CD14-positive monocyte (primary cell): ENCODE measurements around the gene TINAGL1. TPM values are rescaled to one million over a fixed set of nuclear protein-coding genes. Genes with fewer than 3 reads are reported as not detected.

ENCODE experiments used
- DNase-seq, 3 donors: peaks; one replicate each; pipeline ENCODE4 v3.0.0-alpha.2; 2011 to 2022
- H2AFZ ChIP-seq: 2 replicates; pipeline ENCODE4 v1.6.0; 2012; ENCODE audit warnings: mild to moderate bottlenecking, low read depth, low read length, inconsistent platforms; ENCODE audit not compliant: insufficient read depth, poor library complexity, severe bottlenecking
- H3K27ac ChIP-seq, 2 donors: 1 replicate in 1 of 2; 2 replicates in 1 of 2; pipeline ENCODE4 v1.5.1; 2012 to 2013; ENCODE audit warnings: low read length in 2 of 2, control low read depth in 1 of 2, inconsistent platforms in 1 of 2, low read depth in 1 of 2, mild to moderate bottlenecking in 1 of 2
- H3K27me3 ChIP-seq, 2 donors: one replicate each; pipeline versions ENCODE4 v1.6.0 to v1.6.1; 2011 to 2013; ENCODE audit warnings: low read length in 2 of 2; ENCODE audit not compliant: control insufficient read depth in 2 of 2, insufficient read depth in 2 of 2
- H3K36me3 ChIP-seq, 2 donors: replicated peaks in 1 of 2; 1 replicate in 1 of 2; 2 replicates in 1 of 2; pipeline versions ENCODE4 v1.5.1 to v1.6.1; 2012 to 2013; ENCODE audit warnings: low read length in 2 of 2, control low read depth in 1 of 2, inconsistent platforms in 1 of 2, mild to moderate bottlenecking in 1 of 2; ENCODE audit not compliant: insufficient read depth in 2 of 2, control insufficient read depth in 1 of 2
- H3K4me1 ChIP-seq, 2 donors: 1 replicate in 1 of 2; 2 replicates in 1 of 2; pipeline versions ENCODE4 v1.5.1 to v1.6.1; 2012 to 2013; ENCODE audit warnings: low read length in 2 of 2, control low read depth in 1 of 2, inconsistent platforms in 1 of 2, mild to moderate bottlenecking in 1 of 2, moderate library complexity in 1 of 2; ENCODE audit not compliant: insufficient read depth in 2 of 2, control insufficient read depth in 1 of 2
- H3K4me2 ChIP-seq: replicated peaks from 2 replicates; pipeline ENCODE3; 2012; ENCODE audit warnings: low read length, moderate library complexity, mild to moderate bottlenecking; ENCODE audit not compliant: poor library complexity, severe bottlenecking; ENCODE audit errors: extremely low read depth
- H3K4me3 ChIP-seq, 3 experiments: fragments of 200-600 bp in 1 of 3; sonication (generic) in 1 of 3; replicated peaks in 1 of 3; 1 replicate in 2 of 3; 2 replicates in 1 of 3; pipeline ENCODE4 v1.5.1; 2011 to 2013; ENCODE audit warnings: low read length in 3 of 3, mild to moderate bottlenecking in 3 of 3, control low read depth in 2 of 3, low read depth in 2 of 3, inconsistent platforms in 1 of 3, moderate library complexity in 1 of 3
- H3K79me2 ChIP-seq: 2 replicates; pipeline ENCODE4 v1.6.0; 2012; ENCODE audit warnings: mild to moderate bottlenecking, control low read depth, inconsistent platforms, low read length, moderate library complexity; ENCODE audit not compliant: insufficient read depth
- H3K9ac ChIP-seq: 2 replicates; pipeline ENCODE4 v1.6.0; 2017; ENCODE audit warnings: low read length, mild to moderate bottlenecking; ENCODE audit not compliant: insufficient read depth, poor library complexity, severe bottlenecking
- H3K9me3 ChIP-seq, 2 donors: replicated peaks in 1 of 2; 1 replicate in 1 of 2; 2 replicates in 1 of 2; pipeline versions ENCODE4 v1.5.1 to v1.6.1; 2012 to 2013; ENCODE audit warnings: low read length in 2 of 2, control low read depth in 1 of 2; ENCODE audit not compliant: control insufficient read depth in 1 of 2, insufficient read depth in 1 of 2
- H4K20me1 ChIP-seq: 2 replicates; pipeline ENCODE4 v1.6.0; 2012; ENCODE audit warnings: mild to moderate bottlenecking, low read length, control low read depth, moderate library complexity; ENCODE audit not compliant: insufficient read depth
- H3K27ac Mint-ChIP-seq, 7 donors: one replicate each; pipeline ENCODE4 v1.8.0; 2020; ENCODE audit warnings: mild to moderate bottlenecking in 7 of 7, mixed read lengths in 7 of 7, moderate library complexity in 6 of 7, inconsistent platforms in 2 of 7
- H3K27me3 Mint-ChIP-seq, 3 donors: one replicate each; pipeline ENCODE4 v1.8.0; 2021 to 2022; ENCODE audit warnings: low read depth in 3 of 3, mild to moderate bottlenecking in 3 of 3, mixed read lengths in 3 of 3, moderate library complexity in 3 of 3, inconsistent platforms in 1 of 3
- H3K36me3 Mint-ChIP-seq, 2 donors: one replicate each; pipeline ENCODE4 v1.8.0; 2020; ENCODE audit warnings: mixed read lengths in 2 of 2, inconsistent platforms in 1 of 2, mild to moderate bottlenecking in 1 of 2
- H3K4me1 Mint-ChIP-seq: one replicate; pipeline ENCODE4 v1.8.0; 2020; ENCODE audit warnings: mild to moderate bottlenecking, mixed read lengths
- H3K4me3 Mint-ChIP-seq, 2 donors: one replicate each; pipeline ENCODE4 v1.8.0; 2020; ENCODE audit warnings: mild to moderate bottlenecking in 2 of 2, mixed read lengths in 2 of 2, moderate library complexity in 1 of 2
- H3K9me3 Mint-ChIP-seq, 7 donors: one replicate each; pipeline ENCODE4 v1.8.0; 2020 to 2022; ENCODE audit warnings: mixed read lengths in 7 of 7, mild to moderate bottlenecking in 6 of 7, moderate library complexity in 6 of 7, inconsistent platforms in 2 of 7
- WGBS: methylation state at CpG from one replicate; pipeline ENCODE4 v1.1.5; 2013; ENCODE audit warnings: missing lambda C conversion rate; ENCODE audit not compliant: insufficient coverage; 5-methylcytosine and 5-hydroxymethylcytosine counted together
- intact Hi-C, 2 donors: fragments of 100-400 bp; cut with micrococcal nuclease; formaldehyde crosslinking; loops; one replicate each; pipeline versions ENCODE4 v1.15.0 to v1.15.1; 2023
- polyA plus RNA-seq, 3 donors: library from polyadenylated mRNA; depleted of rRNA in 1 of 3; unstranded in 2 of 3; stranded (reverse) in 1 of 3; fragments of 300-500 nt in 2 of 3; fragments of >200 nt in 1 of 3; fragmentation: Illumina TruSeq in 2 of 3; gene quantifications; 1 replicate in 2 of 3; 2 replicates in 1 of 3; pipeline ENCODE4 v1.2.3, GENCODE V29; 2012 to 2021
- TF ChIP-seq, protein P1 (sequence below): fragments of 200-600 bp; IDR thresholded peaks from one replicate; pipeline ENCODE4 v1.8.0; 2022; ENCODE audit warnings: antibody characterized with exemption, mild to moderate bottlenecking

The TINAGL1 gene
- polyA plus RNA-seq, 3 donors, result 0.07 TPM; not detected in 2

DNA sequence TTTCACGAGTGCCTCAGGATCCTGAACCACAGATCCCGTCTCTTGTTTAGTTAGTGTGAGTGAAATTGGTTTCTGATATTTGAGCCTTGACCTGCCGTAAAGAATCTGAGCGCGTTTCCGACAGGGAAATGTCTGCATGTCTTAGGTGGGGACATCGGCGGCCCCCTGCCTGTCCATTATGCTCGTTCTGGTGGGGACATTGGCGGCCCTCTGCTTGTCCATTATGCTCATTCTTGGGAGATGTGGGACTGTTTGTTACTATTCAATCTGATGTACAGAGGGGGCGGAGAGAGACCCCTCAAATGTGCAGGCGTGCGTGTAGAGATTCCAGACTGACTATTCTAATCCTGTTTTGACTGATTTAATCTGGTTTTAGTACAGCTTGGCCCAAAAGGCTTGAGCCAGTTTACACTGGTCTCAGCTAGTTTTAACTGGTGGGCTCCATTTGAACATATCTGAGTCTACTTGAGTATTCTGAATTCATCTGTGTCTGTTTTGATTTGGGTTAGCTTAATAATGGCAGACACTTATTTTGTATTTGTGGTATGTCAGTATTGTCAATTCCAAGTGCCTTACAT is 6.6 kb upstream of the TINAGL1 start:
- Histone ChIP-seq H2AFZ (no peak overlapping the region), H3K9me3 (no peaks in the 10 kb centered on the region), H3K9ac (no peak overlapping the region), H3K4me2 (no peak overlapping the region), H4K20me1 (no peaks in the 10 kb centered on the region), H3K36me3 (no peaks in the 10 kb centered on the region), H3K4me3 (no peak overlapping the region), H3K4me1 (no peaks in the 10 kb centered on the region), H3K27me3 (no peaks in the 10 kb centered on the region), H3K79me2 (no peaks in the 10 kb centered on the region), H3K27ac (no peak overlapping the region)
- over 99% methylated on average over 10 of the region's 13 CpGs for WGBS
- H3K27me3 Mint-ChIP-seq, result peaks cover 0 to 4% (median 2%) of the 10 kb centered on the region in 3 donors
- DNase-seq, result no peak
- TF ChIP-seq, protein P1, sequence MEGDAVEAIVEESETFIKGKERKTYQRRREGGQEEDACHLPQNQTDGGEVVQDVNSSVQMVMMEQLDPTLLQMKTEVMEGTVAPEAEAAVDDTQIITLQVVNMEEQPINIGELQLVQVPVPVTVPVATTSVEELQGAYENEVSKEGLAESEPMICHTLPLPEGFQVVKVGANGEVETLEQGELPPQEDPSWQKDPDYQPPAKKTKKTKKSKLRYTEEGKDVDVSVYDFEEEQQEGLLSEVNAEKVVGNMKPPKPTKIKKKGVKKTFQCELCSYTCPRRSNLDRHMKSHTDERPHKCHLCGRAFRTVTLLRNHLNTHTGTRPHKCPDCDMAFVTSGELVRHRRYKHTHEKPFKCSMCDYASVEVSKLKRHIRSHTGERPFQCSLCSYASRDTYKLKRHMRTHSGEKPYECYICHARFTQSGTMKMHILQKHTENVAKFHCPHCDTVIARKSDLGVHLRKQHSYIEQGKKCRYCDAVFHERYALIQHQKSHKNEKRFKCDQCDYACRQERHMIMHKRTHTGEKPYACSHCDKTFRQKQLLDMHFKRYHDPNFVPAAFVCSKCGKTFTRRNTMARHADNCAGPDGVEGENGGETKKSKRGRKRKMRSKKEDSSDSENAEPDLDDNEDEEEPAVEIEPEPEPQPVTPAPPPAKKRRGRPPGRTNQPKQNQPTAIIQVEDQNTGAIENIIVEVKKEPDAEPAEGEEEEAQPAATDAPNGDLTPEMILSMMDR, result no peak
- no peak overlapping the region for H3K27ac Mint-ChIP-seq
- H3K4me1 Mint-ChIP-seq, result peaks cover 13% of the 10 kb centered on the region
- intact Hi-C loops, result loop anchor here in 1 of 2 donors (5.0 to 10.0 kb wide), 2 partner anchors 63 to 225 kb away; no protein-coding TSS in a partner anchor
- H3K36me3 Mint-ChIP-seq, result no peaks in the 10 kb centered on the region
- H3K4me3 Mint-ChIP-seq, result no peak overlapping the region
- H3K9me3 Mint-ChIP-seq, result no peaks in the 10 kb centered on the region

DNA sequence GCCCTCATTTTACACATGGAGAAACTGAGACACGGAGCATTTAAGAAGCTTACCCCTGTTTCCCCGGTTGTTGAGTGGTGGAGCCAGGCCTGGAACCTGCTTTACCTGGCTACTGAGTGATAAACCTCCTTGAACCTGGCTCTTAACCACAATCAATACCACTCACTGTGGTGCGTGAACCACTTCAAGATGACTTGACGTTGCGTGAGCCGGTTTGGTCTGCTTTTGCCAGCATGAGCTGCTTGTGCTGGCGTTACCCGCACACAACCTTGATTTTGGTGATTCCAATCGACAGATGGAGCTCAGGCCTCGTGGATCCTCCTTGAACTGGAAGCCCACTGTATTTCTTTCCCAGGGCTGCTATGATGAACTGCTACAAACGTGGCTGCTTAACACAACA is 6.1 kb upstream of the TINAGL1 start:
- H2AFZ ChIP-seq, result no peak overlapping the region
- peaks cover 0 to 4% (median 3%) of the 10 kb centered on the region in 3 donors for H3K27me3 Mint-ChIP-seq
- no peaks in the 10 kb centered on the region for H3K9me3 ChIP-seq
- peaks cover 13% of the 10 kb centered on the region for H3K4me1 Mint-ChIP-seq
- no peaks in the 10 kb centered on the region for H3K36me3 ChIP-seq
- DNase-seq, result no peak
- H3K4me2 ChIP-seq, result no peak overlapping the region
- TF ChIP-seq, protein P1, result no peak
- no peaks in the 10 kb centered on the region for H3K36me3 Mint-ChIP-seq
- no peak overlapping the region for H3K4me3 Mint-ChIP-seq
- H3K27ac ChIP-seq, result no peak overlapping the region
- no peaks in the 10 kb centered on the region for H3K4me1 ChIP-seq
- WGBS, result 95% methylated on average over 11 of the region's 11 CpGs
- no peaks in the 10 kb centered on the region for H3K9me3 Mint-ChIP-seq
- no peaks in the 10 kb centered on the region for H3K27me3 ChIP-seq
- H3K79me2 ChIP-seq, result no peaks in the 10 kb centered on the region
- intact Hi-C loops, result no loop called here
- no peak overlapping the region for H3K4me3 ChIP-seq
- no peak overlapping the region for H3K9ac ChIP-seq
- H3K27ac Mint-ChIP-seq, result no peak overlapping the region
- no peaks in the 10 kb centered on the region for H4K20me1 ChIP-seq
